Measurements from ENCODE around the gene MEGF10. TPM values are rescaled to one million over a fixed set of nuclear protein-coding genes. Genes with fewer than 3 reads are reported as not detected.

MEGF10 gene
- total and polyA plus RNA-seq, 2 of the 8 experiments (the other 6 are each of a cell fraction or from before 2014, with no cell fraction given), result 38.2 to 53.1 TPM

- H4K91ac ChIP-seq (replicated peaks; ENCODE audit: insufficient read length, low read length), result no peak overlapping the region
- H3K27ac ChIP-seq (ENCODE audit: low read depth, low read length), result no peak overlapping the region
- CTCF ChIA-PET (ENCODE audit: partially characterized antibody), result interaction anchor here (0.7 to 1.3 kb wide), 2 partner anchors 11 to 107 kb away, joined by 3 read pairs; no protein-coding TSS in a partner anchor
- no peak for TF ChIP-seq SP4 (IDR thresholded peaks at IDR 0.05; ENCODE audit: low read length)
- TF ChIP-seq CHD2 (IDR thresholded peaks at IDR 0.05; ENCODE audit: low read length), result no peak
- no peak for TF ChIP-seq ZNF274 (IDR thresholded peaks at IDR 0.05; ENCODE audit: borderline replicate concordance, extremely low read depth, low read length)
These were observed 130.2 kb downstream of the MEGF10 start for GRCh38 chr5:127420758-127421157.

More at GRCh38 chr5:127420758-127421157, 130.2 kb downstream of the MEGF10 start:
- DNase-seq (ENCODE audit: low read depth in 1 of 2, low spot score in 2 of 2), result no peak
- Histone ChIP-seq H3K27me3 (replicated peaks in 1 of 4; ENCODE audit: control insufficient read depth in 3 of 4, extremely low read depth in 1 of 4, insufficient read depth in 3 of 4, low read length in 3 of 4) (no peaks in the 10 kb centered on the region), H2BK15ac (ENCODE audit: low read length) (no peak overlapping the region), H4K5ac (ENCODE audit: insufficient read length, low read depth, low read length) (no peak overlapping the region), H3K4me1 (replicated peaks in 1 of 4; ENCODE audit: control insufficient read depth in 3 of 4, insufficient read depth in 4 of 4, low read length in 3 of 4) (no peaks in the 10 kb centered on the region; a peak in 1 of 7 replicates), H3K56ac (replicated peaks; ENCODE audit: insufficient read length, low read depth, low read length) (no peak overlapping the region), H2BK12ac (ENCODE audit: low read depth, low read length) (no peak overlapping the region), H2AK5ac (ENCODE audit: low read depth, low read length) (no peak overlapping the region), H2BK120ac (replicated peaks; ENCODE audit: low read depth, low read length) (no peak overlapping the region), H3K4me2 (ENCODE audit: insufficient read depth in 1 of 2, low read depth in 2 of 2, low read length in 2 of 2) (no peak overlapping the region), H2AFZ (ENCODE audit: low read length) (no peak overlapping the region), H2BK20ac (ENCODE audit: low read length) (no peak overlapping the region), H3K18ac (ENCODE audit: extremely low read depth, low read length) (no peak overlapping the region), H3K4ac (replicated peaks; ENCODE audit: insufficient read length, low read depth, low read length) (no peak overlapping the region), H3K23me2 (ENCODE audit: low read depth, low read length) (no peaks in the 10 kb centered on the region), H3K36me3 (ENCODE audit: control insufficient read depth in 2 of 4, insufficient read depth in 4 of 4, low read length in 3 of 4) (peaks cover 0 to 22% (median 14%) of the 10 kb centered on the region in 4 experiments), H4K20me1 (replicated peaks in 1 of 2; ENCODE audit: control insufficient read depth in 1 of 2, insufficient read depth in 2 of 2, low read length in 2 of 2) (no peaks in the 10 kb centered on the region), H3K14ac (ENCODE audit: insufficient read length) (no peak overlapping the region), H3K23ac (ENCODE audit: insufficient read length) (no peak overlapping the region), H3K9me3 (ENCODE audit: insufficient read depth in 2 of 2, low read depth in 1 of 2, low read length in 1 of 2) (peaks cover 0 to 2% of the 10 kb centered on the region in 2 experiments; a peak in 1 of 4 replicates), H2BK5ac (ENCODE audit: low read depth, low read length) (no peak overlapping the region), H3K9ac (replicated peaks in 1 of 4; ENCODE audit: extremely low read depth in 1 of 4, low read depth in 3 of 4, low read length in 3 of 4) (no peak overlapping the region), H3K79me2 (ENCODE audit: control insufficient read depth in 1 of 2, insufficient read depth in 2 of 2, low read length in 2 of 2) (no peaks in the 10 kb centered on the region), H3K4me3 (ENCODE audit: extremely low read depth in 1 of 4, insufficient read depth in 2 of 4, low read depth in 3 of 4, low read length in 4 of 4) (no peak overlapping the region), H3K79me1 (ENCODE audit: low read depth, low read length) (no peaks in the 10 kb centered on the region), H4K8ac (ENCODE audit: extremely low read depth, insufficient read depth, low read length) (no peak overlapping the region)
- FAIRE-seq, result no peak
- WGBS, 2 experiments (ENCODE audit: extremely low coverage in 1 of 2, insufficient coverage in 1 of 2, insufficient read length in 1 of 2, insufficient replicate concordance in 2 of 2, low coverage in 1 of 2, low lambda C conversion rate in 2 of 2, missing lambda C conversion rate in 1 of 2), result 81% methylated on average over 3 of the region's 3 CpGs; no CpG with 5 or more reads in 1 of the 2 experiments
- POLR2A ChIA-PET (ENCODE audit: partially characterized antibody), result no interaction called here

Measured in H1 (cell line).